ENCODE data around the gene KCNT1.

The KCNT1 gene

DNA sequence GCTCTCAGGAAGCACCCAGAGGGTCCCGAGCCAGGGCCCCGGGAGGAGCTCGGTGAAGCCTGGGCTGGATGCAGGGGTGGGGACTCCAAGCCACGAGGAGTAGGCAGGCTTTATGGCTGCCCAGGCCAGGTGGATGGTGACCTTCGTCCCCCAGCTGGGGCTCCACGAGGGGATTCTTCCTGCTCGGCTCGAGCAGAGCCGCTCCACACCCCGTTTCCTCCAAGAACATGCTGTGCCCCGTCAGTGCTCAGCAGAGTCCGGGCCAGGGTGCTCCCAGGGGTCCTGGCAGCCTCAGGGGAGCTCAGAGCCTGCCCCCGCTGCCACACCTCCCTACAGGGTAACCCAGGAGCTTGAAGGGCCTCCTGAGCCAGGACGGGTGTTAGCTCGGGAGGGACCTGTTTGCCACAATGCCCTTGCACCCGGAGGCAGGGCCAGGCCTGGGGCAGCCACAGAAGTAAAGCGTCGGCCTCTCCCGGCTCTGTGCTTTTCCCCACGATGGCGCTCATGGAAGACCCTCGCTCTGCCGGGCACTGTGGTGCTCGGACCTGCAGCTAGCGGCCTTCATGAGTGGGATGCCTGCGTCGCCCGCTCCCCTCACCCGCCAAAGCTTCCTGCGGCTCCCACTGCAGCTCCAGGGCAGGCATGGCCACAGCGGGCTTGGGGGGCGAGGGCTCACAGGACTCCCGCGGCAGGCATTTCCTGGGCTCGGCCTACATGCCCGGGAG, 86.8 kb downstream of the KCNT1 start:
- TF ChIP-seq, protein P1, sequence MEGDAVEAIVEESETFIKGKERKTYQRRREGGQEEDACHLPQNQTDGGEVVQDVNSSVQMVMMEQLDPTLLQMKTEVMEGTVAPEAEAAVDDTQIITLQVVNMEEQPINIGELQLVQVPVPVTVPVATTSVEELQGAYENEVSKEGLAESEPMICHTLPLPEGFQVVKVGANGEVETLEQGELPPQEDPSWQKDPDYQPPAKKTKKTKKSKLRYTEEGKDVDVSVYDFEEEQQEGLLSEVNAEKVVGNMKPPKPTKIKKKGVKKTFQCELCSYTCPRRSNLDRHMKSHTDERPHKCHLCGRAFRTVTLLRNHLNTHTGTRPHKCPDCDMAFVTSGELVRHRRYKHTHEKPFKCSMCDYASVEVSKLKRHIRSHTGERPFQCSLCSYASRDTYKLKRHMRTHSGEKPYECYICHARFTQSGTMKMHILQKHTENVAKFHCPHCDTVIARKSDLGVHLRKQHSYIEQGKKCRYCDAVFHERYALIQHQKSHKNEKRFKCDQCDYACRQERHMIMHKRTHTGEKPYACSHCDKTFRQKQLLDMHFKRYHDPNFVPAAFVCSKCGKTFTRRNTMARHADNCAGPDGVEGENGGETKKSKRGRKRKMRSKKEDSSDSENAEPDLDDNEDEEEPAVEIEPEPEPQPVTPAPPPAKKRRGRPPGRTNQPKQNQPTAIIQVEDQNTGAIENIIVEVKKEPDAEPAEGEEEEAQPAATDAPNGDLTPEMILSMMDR (IDR thresholded peaks at IDR 0.05; ENCODE audit: low read depth, low read length), result no peak
- no peak overlapping the region for H3K4me3 ChIP-seq (ENCODE audit: low read depth, low read length)

DNA sequence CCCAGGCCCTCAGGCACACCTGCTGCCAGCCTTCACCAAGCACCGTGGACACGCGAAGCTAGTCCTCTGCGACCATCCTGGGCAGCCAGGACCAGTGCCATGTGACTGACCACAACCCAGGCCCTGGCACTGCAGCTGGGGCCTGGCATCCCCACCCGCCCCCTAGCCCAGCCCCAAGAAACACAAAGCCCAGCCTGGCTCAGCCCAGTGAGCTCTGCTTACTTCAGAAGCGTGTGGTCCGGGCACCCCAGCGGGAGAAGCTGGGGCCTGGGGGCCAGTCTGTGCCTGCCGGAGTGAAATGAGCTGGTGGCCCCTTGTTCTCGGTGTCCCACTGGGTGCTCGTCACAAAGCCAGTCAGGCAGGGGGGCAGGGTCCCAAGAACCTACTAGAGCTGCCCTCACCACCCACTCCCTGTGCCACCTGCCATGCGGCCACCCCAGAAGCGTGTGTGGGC, 87.9 kb downstream of the KCNT1 start:
- TF ChIP-seq, protein P1 (IDR thresholded peaks at IDR 0.05; ENCODE audit: low read depth, low read length), result no peak
- no peak overlapping the region for H3K4me3 ChIP-seq (ENCODE audit: low read depth, low read length)

- H3K4me3 ChIP-seq (ENCODE audit: low read depth, low read length), result no peak overlapping the region
- TF ChIP-seq, protein P1 (IDR thresholded peaks at IDR 0.05; ENCODE audit: low read depth, low read length), result no peak
Measured at GRCh38 chr9:135790356-135790755, 88.4 kb downstream of the KCNT1 start.

GRCh38 chr9:135790850-135791249, 88.9 kb downstream of the KCNT1 start:
- H3K4me3 ChIP-seq (ENCODE audit: low read depth, low read length), result no peak overlapping the region
- TF ChIP-seq, protein P1 (IDR thresholded peaks at IDR 0.05; ENCODE audit: low read depth, low read length), result no peak

DNA sequence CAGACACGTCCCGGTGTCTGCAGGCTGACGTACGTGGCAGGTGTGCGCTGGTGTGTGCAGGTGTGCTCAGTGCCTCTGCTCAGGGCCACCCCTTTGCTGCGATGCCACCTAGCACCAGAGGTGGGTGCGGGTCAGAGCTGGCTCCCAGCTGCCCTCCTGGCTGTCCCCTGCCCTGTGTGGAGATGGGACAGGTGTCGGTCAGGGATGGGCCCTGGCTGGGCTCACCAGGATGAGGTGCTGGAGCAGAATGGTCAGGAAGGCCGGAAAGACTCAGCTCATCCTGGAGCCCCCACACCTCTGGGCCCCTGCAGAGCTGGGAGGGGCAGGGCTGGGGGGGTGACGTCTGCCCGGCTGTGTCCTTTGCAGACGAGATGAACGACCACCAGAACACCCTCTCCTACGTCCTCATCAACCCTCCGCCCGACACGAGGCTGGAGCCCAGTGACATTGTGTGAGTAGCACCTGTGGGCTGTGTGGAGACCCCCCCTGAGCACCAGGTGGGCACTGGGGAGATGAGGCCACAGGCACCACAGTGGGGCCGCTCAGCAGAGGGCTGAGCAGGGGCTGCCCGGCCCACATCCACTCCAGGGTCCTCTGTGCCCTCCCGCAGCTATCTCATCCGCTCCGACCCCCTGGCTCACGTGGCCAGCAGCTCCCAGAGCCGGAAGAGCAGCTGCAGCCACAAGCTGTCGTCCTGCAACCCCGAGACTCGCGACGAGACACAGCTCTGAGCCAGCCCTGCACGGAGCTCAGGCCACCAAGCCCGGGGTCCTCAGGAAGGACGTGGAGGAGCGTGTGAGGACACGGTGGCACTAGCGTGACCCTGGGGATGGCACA, 89.7 kb downstream of the KCNT1 start:
- no peak overlapping the region for H3K4me3 ChIP-seq (ENCODE audit: low read depth, low read length)
- TF ChIP-seq, protein P1 (IDR thresholded peaks at IDR 0.05; ENCODE audit: low read depth, low read length), result no peak

DNA sequence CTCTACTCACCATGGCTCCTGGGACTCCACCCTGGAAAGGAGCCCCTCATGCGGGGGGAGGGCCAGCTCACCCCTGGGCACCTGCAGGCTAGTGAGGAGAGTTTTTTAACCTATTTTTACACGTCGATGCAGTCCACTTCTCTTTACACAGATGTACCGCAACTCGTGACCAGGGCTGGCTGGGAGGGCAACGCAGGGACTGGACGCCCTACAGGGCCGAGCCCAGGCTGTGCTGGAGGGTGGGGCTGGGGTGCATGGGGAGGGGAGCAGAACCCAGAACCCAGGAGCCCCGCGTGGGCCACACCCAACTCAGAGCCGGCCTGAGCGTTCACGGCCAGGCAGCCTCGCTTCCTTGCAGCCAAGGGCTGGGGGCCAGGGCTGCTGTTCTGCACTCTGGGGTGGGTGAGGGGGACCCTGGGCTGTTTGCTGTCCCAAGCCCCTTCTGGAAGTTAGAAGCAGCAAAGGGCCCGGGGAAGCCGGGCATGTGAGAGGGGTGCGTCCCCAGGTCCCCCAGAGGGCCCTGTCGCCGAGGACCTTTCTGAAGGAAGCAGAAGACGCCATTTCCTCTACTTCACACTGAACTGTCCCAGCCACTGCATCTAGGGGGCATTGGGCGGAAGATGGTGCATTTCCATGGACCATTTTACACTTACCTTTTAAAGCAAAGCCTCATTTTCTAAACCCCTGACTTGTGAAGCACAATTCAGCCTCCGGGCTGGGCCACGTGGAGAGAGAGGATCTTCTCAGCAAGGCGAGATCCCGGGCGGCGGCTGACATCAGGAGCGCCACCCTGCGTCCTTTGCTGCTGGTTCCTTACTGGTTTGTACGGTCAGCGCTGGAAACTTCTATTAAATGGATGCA, 90.5 kb downstream of the KCNT1 start:
- H3K4me3 ChIP-seq (ENCODE audit: low read depth, low read length), result no peak overlapping the region
- TF ChIP-seq, protein P1 (IDR thresholded peaks at IDR 0.05; ENCODE audit: low read depth, low read length), result no peak

All from WI38 (cell line).